Heart left ventricle (tissue), 13 donors: ENCODE measurements around the gene OR13C5.
"Not testable (repeated sequence)": the region's sequence is repeated elsewhere in the genome, so short reads cannot be mapped to it uniquely, and the experiment has no call there.

Experiments
- POLR2A ChIP-seq, 2 donors: fragments of 450-650 bp; IDR thresholded peaks; one replicate each; pipeline ENCODE4 v1.6.1; 2017; ENCODE audit warnings: antibody characterized with exemption in 2 of 2, mild to moderate bottlenecking in 2 of 2, moderate library complexity in 2 of 2
- TF ChIP-seq, protein P1 (sequence below), 12 donors: fragments of 200-600 bp; sonication (generic) in 4 of 12; IDR thresholded peaks; one replicate each; pipeline versions ENCODE4 v1.5.0 to v1.8.0; 2018 to 2022; ENCODE audit warnings: antibody characterized with exemption in 12 of 12, mild to moderate bottlenecking in 5 of 12
- donor health status: ischemic (EF 13 %, LVEDD 7.1; RV severe dilation, severe dysfunction).
- donor health status: DM: no; HTN: yes; CAD: no.
- donor health status: DM: no; HTN: no; CAD: no.
- donor health status: ischemic (EF 25% LVEDD 6.9; RV normal size, moderate dysfunction).
- donor health status: ischemic (EF 25% LVEDD 5.7; RV mildly dilated, moderate dysfunction).
- donor health status: ischemic (EF 35%, LVEDD 5.7; RV mildly dilated, moderate dysfunction).
- donor health status: nonischemic (EF 11% LVEDD 7.7; RV severe dilation, severe dysfunction).
- donor health status: DM: yes; HTN: yes; CAD: no.
- donor health status: PGD.
- donor health status: ischemic (EF 29% LVEDD 5.4; RV normal size, mild dysfunction).
- donor health status: nonischemic (EF 23%, LVEDD 6.1; RV moderate dilation, normal function).

GRCh38 chr9:104625964-104626363, 26.8 kb upstream of the OR13C5 start:
- TF ChIP-seq POLR2A (IDR thresholded peaks at IDR 0.05) = not testable (repeated sequence)
- TF ChIP-seq, protein P1, sequence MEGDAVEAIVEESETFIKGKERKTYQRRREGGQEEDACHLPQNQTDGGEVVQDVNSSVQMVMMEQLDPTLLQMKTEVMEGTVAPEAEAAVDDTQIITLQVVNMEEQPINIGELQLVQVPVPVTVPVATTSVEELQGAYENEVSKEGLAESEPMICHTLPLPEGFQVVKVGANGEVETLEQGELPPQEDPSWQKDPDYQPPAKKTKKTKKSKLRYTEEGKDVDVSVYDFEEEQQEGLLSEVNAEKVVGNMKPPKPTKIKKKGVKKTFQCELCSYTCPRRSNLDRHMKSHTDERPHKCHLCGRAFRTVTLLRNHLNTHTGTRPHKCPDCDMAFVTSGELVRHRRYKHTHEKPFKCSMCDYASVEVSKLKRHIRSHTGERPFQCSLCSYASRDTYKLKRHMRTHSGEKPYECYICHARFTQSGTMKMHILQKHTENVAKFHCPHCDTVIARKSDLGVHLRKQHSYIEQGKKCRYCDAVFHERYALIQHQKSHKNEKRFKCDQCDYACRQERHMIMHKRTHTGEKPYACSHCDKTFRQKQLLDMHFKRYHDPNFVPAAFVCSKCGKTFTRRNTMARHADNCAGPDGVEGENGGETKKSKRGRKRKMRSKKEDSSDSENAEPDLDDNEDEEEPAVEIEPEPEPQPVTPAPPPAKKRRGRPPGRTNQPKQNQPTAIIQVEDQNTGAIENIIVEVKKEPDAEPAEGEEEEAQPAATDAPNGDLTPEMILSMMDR (IDR thresholded peaks at IDR 0.05) = not testable (repeated sequence)
